ENCODE data around the gene CCND2. TPM values are rescaled to one million over a fixed set of nuclear protein-coding genes. Genes with fewer than 3 reads are reported as not detected.

Gene CCND2
- total and polyA plus RNA-seq, 5 experiments from 2014 or later = 69.3 to 94.1 (median 89.3) TPM

GRCh38 chr12:4272424-4273272 lies 914 bp upstream of the CCND2 start:
- ATAC-seq = peak; percentile 15 to 29
- peaks cover 4 to 18% (median 6%) of the 10 kb centered on the region in 3 donors for H3K36me3 Mint-ChIP-seq

GRCh38 chr12:4273273-4273651 lies 300 bp upstream of the CCND2 start:
- Mint-ChIP-seq H3K4me3 (peak overlapping the region; percentile 92 to 99 (median 96)), H3K9me3 (no peaks in the 10 kb centered on the region), H3K36me3 (peaks cover 4 to 24% (median 6%) of the 10 kb centered on the region in 3 donors), H3K27ac (peak overlapping the region; percentile 92 to 99 (median 96)), H3K27me3 (peaks cover 0 to 3% (median 0%) of the 10 kb centered on the region in 5 donors), H3K4me1 (peaks cover 23 to 49% (median 36%) of the 10 kb centered on the region in 4 donors)
- ATAC-seq = no peak
- DNase-seq = no peak
- POLR2A ChIA-PET = interaction anchor here (0.7 to 7.8 kb wide), 10 partner anchors 22 to 400 kb away, joined by 3 to 53 read pairs (median 6); partner anchors contain the start of gene PARP11

More at GRCh38 chr12:4272424-4273272, 914 bp upstream of the CCND2 start:
- H3K9me3 Mint-ChIP-seq = no peaks in the 10 kb centered on the region
- POLR2A ChIA-PET = interaction anchor here (0.6 to 7.8 kb wide), 23 partner anchors 15 to 426 kb away, joined by 3 to 53 read pairs (median 5); partner anchors contain the start of genes PARP11 and TIGAR
- peaks cover 22 to 48% (median 35%) of the 10 kb centered on the region in 4 donors for H3K4me1 Mint-ChIP-seq
- H3K4me3 Mint-ChIP-seq = peak overlapping the region; percentile 95 to 99 (median 96)
- H3K27ac Mint-ChIP-seq = peak overlapping the region; percentile 93 to 99 (median 98)
- peaks cover 0 to 3% (median 0%) of the 10 kb centered on the region in 5 donors for H3K27me3 Mint-ChIP-seq
- peak; percentile 28 to 79 (median 56) for DNase-seq

DNA sequence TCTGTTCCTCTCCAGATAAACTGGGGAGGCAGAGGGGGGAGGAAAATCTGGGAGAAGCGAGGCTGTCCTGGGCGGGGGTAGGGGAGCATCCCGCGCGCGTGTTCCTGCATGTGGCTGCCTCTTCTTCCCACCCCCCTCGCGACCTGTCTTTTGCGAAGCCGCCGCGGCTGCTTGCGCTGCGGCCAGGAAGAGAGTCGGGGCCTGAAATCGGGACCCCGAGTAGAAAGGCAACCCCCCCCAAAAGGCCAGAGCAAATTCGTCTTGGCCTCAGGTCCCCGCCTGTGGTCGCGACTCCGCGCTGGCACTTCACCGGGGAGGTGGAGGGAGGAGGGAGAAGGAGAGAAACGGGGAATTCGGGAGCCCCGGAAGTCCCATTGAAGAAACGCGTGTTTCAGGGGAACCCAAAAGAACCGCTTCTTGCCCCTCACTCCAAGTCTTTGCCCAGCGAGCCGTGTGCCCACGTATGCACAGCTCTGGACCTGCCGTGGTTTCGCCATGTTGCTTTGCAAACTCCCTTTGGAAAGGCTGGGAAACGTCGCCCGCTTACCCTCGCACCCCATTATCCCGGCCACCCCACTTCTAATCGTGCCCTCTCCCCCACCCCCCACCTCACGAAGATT lies 944 bp downstream of the CCND2 start:
- Mint-ChIP-seq H3K4me1 (peaks cover 24 to 54% (median 43%) of the 10 kb centered on the region in 4 donors), H3K27me3 (no peaks in the 10 kb centered on the region), H3K27ac (peak overlapping the region; percentile 86 to 99 (median 96)), H3K36me3 (peaks cover 4 to 36% (median 8%) of the 10 kb centered on the region in 3 donors), H3K4me3 (peak overlapping the region; percentile 92 to 99 (median 96)), H3K9me3 (no peaks in the 10 kb centered on the region)
- no peak for ATAC-seq
- DNase-seq = peak in 4 of 10 donors; percentile 30 to 45 (median 36)
- POLR2A ChIA-PET = interaction anchor here (0.5 to 7.8 kb wide), 10 partner anchors 14 to 389 kb away, joined by 3 to 42 read pairs (median 5); no protein-coding TSS in a partner anchor

- DNase-seq = peak in 3 of 10 donors; percentile 22 to 36 (median 24)
- peaks cover 4 to 44% (median 8%) of the 10 kb centered on the region in 3 donors for H3K36me3 Mint-ChIP-seq
- H3K27ac Mint-ChIP-seq = peak overlapping the region; percentile 86 to 99 (median 96)
- POLR2A ChIA-PET = interaction anchor here (0.6 to 7.8 kb wide), 13 partner anchors 14 to 390 kb away, joined by 3 to 42 read pairs (median 5); no protein-coding TSS in a partner anchor
- H3K9me3 Mint-ChIP-seq = no peaks in the 10 kb centered on the region
- peak overlapping the region; percentile 92 to 99 (median 96) for H3K4me3 Mint-ChIP-seq
- no peak for ATAC-seq
- H3K4me1 Mint-ChIP-seq = peaks cover 23 to 60% (median 48%) of the 10 kb centered on the region in 4 donors
- H3K27me3 Mint-ChIP-seq = no peaks in the 10 kb centered on the region
Observed at GRCh38 chr12:4275016-4275869, 1.7 kb downstream of the CCND2 start.

DNA sequence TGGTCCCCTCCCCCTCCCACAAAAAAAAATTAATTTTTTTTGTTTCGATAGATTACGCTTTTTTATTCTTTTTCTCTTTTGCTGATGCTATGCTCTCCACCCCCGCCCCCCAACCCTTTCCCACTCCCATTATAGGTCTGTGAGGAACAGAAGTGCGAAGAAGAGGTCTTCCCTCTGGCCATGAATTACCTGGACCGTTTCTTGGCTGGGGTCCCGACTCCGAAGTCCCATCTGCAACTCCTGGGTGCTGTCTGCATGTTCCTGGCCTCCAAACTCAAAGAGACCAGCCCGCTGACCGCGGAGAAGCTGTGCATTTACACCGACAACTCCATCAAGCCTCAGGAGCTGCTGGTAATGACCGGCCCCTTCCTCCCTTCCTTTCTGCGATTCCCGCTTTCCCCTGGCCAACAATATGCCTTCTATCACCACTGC lies 2.3 kb downstream of the CCND2 start:
- no peaks in the 10 kb centered on the region for H3K9me3 Mint-ChIP-seq
- no peaks in the 10 kb centered on the region for H3K27me3 Mint-ChIP-seq
- H3K4me1 Mint-ChIP-seq = peaks cover 24 to 62% (median 53%) of the 10 kb centered on the region in 4 donors
- peak overlapping the region; percentile 92 to 99 (median 96) for H3K4me3 Mint-ChIP-seq
- peak in 1 of 10 donors; percentile 21 for DNase-seq
- no peak for ATAC-seq
- POLR2A ChIA-PET = interaction anchor here (0.6 to 7.8 kb wide), 13 partner anchors 7 to 391 kb away, joined by 3 to 42 read pairs (median 7); no protein-coding TSS in a partner anchor
- H3K27ac Mint-ChIP-seq = peak overlapping the region; percentile 86 to 99 (median 96)
- peaks cover 4 to 50% (median 12%) of the 10 kb centered on the region in 3 donors for H3K36me3 Mint-ChIP-seq

GRCh38 chr12:4276524-4277204 lies 3.1 kb downstream of the CCND2 start:
- Mint-ChIP-seq H3K27ac (peak overlapping the region; percentile 61 to 99 (median 94)), H3K36me3 (peaks cover 4 to 58% (median 16%) of the 10 kb centered on the region in 3 donors), H3K9me3 (no peaks in the 10 kb centered on the region), H3K4me3 (peak overlapping the region; percentile 59 to 99 (median 95)), H3K27me3 (no peaks in the 10 kb centered on the region), H3K4me1 (peaks cover 27 to 63% (median 60%) of the 10 kb centered on the region in 4 donors)
- POLR2A ChIA-PET = interaction anchor here (0.6 to 7.8 kb wide), 19 partner anchors 8 to 391 kb away, joined by 3 to 42 read pairs (median 5); no protein-coding TSS in a partner anchor
- DNase-seq (peak; percentile 62 to 95 (median 86)), ATAC-seq (peak; percentile 28 to 35)

DNA sequence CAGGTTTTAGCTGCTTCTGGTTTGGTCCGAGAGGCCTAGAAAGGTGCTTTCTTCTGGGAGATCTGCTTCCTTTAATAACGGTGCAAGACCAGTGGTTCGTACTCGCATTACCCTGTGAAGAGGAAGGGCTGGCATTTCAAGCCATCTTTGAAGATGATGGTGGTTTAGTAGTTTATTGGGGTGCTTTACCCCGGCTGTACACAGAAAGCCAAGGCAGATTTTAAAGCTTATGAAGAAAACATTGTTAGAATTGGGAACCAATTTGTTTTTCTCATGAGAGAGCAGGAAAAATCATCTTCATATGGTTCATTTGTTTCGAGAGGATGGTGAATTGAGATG lies 3.6 kb downstream of the CCND2 start:
- no peak for ATAC-seq
- H3K27me3 Mint-ChIP-seq = no peaks in the 10 kb centered on the region
- peak overlapping the region; percentile 59 to 99 (median 95) for H3K4me3 Mint-ChIP-seq
- peaks cover 4 to 63% (median 16%) of the 10 kb centered on the region in 3 donors for H3K36me3 Mint-ChIP-seq
- peaks cover 27 to 67% (median 65%) of the 10 kb centered on the region in 4 donors for H3K4me1 Mint-ChIP-seq
- H3K27ac Mint-ChIP-seq = peak overlapping the region; percentile 61 to 99 (median 94)
- POLR2A ChIA-PET = interaction anchor here (0.6 to 7.8 kb wide), 18 partner anchors 9 to 392 kb away, joined by 3 to 42 read pairs (median 6); no protein-coding TSS in a partner anchor
- no peaks in the 10 kb centered on the region for H3K9me3 Mint-ChIP-seq
- no peak for DNase-seq

- peaks cover 33 to 70% (median 67%) of the 10 kb centered on the region in 4 donors for H3K4me1 Mint-ChIP-seq
- H3K4me3 Mint-ChIP-seq = peak overlapping the region in 3 of 10 donors; percentile 6 to 45 (median 22)
- peaks cover 4 to 70% (median 16%) of the 10 kb centered on the region in 3 donors for H3K36me3 Mint-ChIP-seq
- POLR2A ChIA-PET = interaction anchor here (0.6 to 7.8 kb wide), 6 partner anchors 10 to 393 kb away, joined by 3 to 42 read pairs (median 8); no protein-coding TSS in a partner anchor
- H3K27me3 Mint-ChIP-seq = no peaks in the 10 kb centered on the region
- H3K9me3 Mint-ChIP-seq = no peaks in the 10 kb centered on the region
- no peak for DNase-seq
- ATAC-seq = no peak
- peak overlapping the region in 9 of 10 donors; percentile 32 to 77 (median 64) for H3K27ac Mint-ChIP-seq
Observed at GRCh38 chr12:4277857-4278256, 4.3 kb downstream of the CCND2 start.

- Mint-ChIP-seq H3K4me3 (peak overlapping the region in 8 of 10 donors; percentile 3 to 57 (median 34)), H3K27me3 (no peaks in the 10 kb centered on the region), H3K27ac (peak overlapping the region; percentile 31 to 84 (median 75)), H3K4me1 (peaks cover 32 to 70% (median 63%) of the 10 kb centered on the region in 4 donors), H3K9me3 (no peaks in the 10 kb centered on the region), H3K36me3 (peaks cover 4 to 76% (median 16%) of the 10 kb centered on the region in 3 donors)
- ATAC-seq (no peak), DNase-seq (no peak)
- POLR2A ChIA-PET = interaction anchor here (0.8 to 7.8 kb wide), 4 partner anchors 9 to 289 kb away, joined by 3 to 42 read pairs (median 6); no protein-coding TSS in a partner anchor
Observed at GRCh38 chr12:4278329-4279197, 5.0 kb downstream of the CCND2 start.

DNA sequence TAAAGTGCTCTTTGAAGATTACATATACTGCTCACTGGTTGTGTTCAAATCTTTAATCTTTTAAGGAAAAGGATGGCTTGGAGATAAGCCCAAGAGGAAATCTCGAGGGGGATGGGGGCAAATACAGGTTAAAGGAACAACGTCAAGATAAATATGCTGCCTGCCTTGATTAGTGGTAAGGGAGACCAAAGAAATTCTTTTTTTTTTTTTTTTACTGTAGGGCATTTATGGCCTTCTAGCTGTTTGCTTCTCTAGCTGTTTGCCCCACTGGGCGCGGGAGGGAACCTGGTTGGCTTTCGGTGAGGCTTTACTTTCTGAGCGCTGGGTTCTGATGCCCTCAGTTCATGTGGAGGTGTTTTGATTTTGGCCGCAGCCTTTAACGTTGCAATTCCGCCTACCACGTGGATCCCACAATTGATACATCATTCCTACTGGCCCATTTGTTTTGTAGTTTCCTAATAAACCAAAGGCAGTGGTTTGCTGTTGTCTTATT lies 5.7 kb downstream of the CCND2 start:
- peak overlapping the region; percentile 26 to 84 (median 70) for H3K27ac Mint-ChIP-seq
- peak overlapping the region in 7 of 10 donors; percentile 3 to 45 (median 33) for H3K4me3 Mint-ChIP-seq
- no peak for ATAC-seq
- no peak for DNase-seq
- peaks cover 35 to 77% (median 69%) of the 10 kb centered on the region in 4 donors for H3K4me1 Mint-ChIP-seq
- H3K36me3 Mint-ChIP-seq = peaks cover 4 to 83% (median 16%) of the 10 kb centered on the region in 3 donors
- H3K9me3 Mint-ChIP-seq = no peaks in the 10 kb centered on the region
- POLR2A ChIA-PET = interaction anchor here (0.5 to 1.7 kb wide), 3 partner anchors 10 to 141 kb away, joined by 3 to 8 read pairs (median 3); no protein-coding TSS in a partner anchor
- no peaks in the 10 kb centered on the region for H3K27me3 Mint-ChIP-seq

All from naive thymus-derived CD8-positive, alpha-beta T cell (primary cell).